Occipital lobe (tissue), 2 donors: ENCODE measurements around the gene TVP23A. TPM values are rescaled to one million over a fixed set of nuclear protein-coding genes. Genes with fewer than 3 reads are reported as not detected.

ENCODE experiments used
- small RNA-seq: library from RNA; depleted of rRNA; stranded (forward); fragments of <200 nt; gene quantifications from one replicate; pipeline ENCODE3, GENCODE V24; 2014
- total RNA-seq: library from RNA; depleted of rRNA; stranded (reverse); fragments of >200 nt; gene quantifications from one replicate; pipeline ENCODE4 v1.2.3, GENCODE V29; 2014

The TVP23A gene
- total RNA-seq, 1 donor from 2014 or later: 15.1 TPM

Small RNAs within 50 kb of the gene (small RNA-seq; reads per million reads assigned to genes)
- not detected for gene MTND4LP24
- gene MTND6P33: not detected

Other genes with a start within 250 kb of the TVP23A start
- 3.4 TPM for gene EMP2, start 238.2 kb downstream of the TVP23A start, total RNA-seq
- 1.2 TPM for gene TEKT5, start 123.9 kb downstream of the TVP23A start, total RNA-seq
- 12.3 TPM for gene NUBP1, start 75.0 kb downstream of the TVP23A start, total RNA-seq
- gene CIITA, start 58.4 kb upstream of the TVP23A start, total RNA-seq: 0.47 TPM
- 8.1 TPM for gene DEXI, start 123.7 kb upstream of the TVP23A start, total RNA-seq
- gene CLEC16A, start 125.8 kb upstream of the TVP23A start, total RNA-seq: 20.4 TPM